Measurements from ENCODE around the gene LRRC36. TPM values are rescaled to one million over a fixed set of nuclear protein-coding genes. Genes with fewer than 3 reads are reported as not detected.

The LRRC36 gene
- total RNA-seq, 1 experiment from 2014 or later = not detected

- ChIA-PET CTCF (interaction anchor here (2.0 kb wide), 1 partner anchor 16 kb away, joined by 7 read pairs; no protein-coding TSS in a partner anchor), POLR2A (no interaction called here), RAD21 (ENCODE audit: low non-redundant PET in 1 of 2, low total read pairs in 2 of 2, uncharacterized antibody in 2 of 2, unreplicated experiment in 2 of 2) (no interaction called here)
- H2AFZ ChIP-seq (ENCODE audit: low read depth, low read length, poor library complexity, severe bottlenecking) = peak overlapping the region; percentile 20
- H3K4me1 ChIP-seq (ENCODE audit: control insufficient read depth in 1 of 2, insufficient read depth in 2 of 2, low read length in 2 of 2) = peaks cover 5 to 16% of the 10 kb centered on the region in 2 experiments
- no peaks in the 10 kb centered on the region for H3K9me3 ChIP-seq (ENCODE audit: control insufficient read depth in 1 of 2, insufficient read depth in 1 of 2, low read depth in 1 of 2, low read length in 2 of 2)
- no peak overlapping the region for H3K9ac ChIP-seq (ENCODE audit: low read length)
- H3K9me2 ChIP-seq (ENCODE audit: insufficient read depth) = no peaks in the 10 kb centered on the region
- intact Hi-C loops (cut with micrococcal nuclease) = no loop called here
- ATAC-seq (no peak), DNase-seq (ENCODE audit: low read depth, low spot score) (no peak)
- no peaks in the 10 kb centered on the region for H3K36me3 ChIP-seq (ENCODE audit: control insufficient read depth in 1 of 2, insufficient read depth in 2 of 2, low read length in 2 of 2)
- no peak overlapping the region for H3K27ac ChIP-seq (ENCODE audit: low read depth, low read length)
- H3K27me3 ChIP-seq (ENCODE audit: insufficient read depth, low read length) = peaks cover 5% of the 10 kb centered on the region
- BruUV-seq (replicated peaks) = no TSS peak
- no peak overlapping the region for H3K4me3 ChIP-seq (replicated peaks in 1 of 2; ENCODE audit: low read depth in 1 of 2, low read length in 2 of 2)
- TF ChIP-seq REST (IDR thresholded peaks at IDR 0.05; ENCODE audit: low read depth) = no peak
- TF ChIP-seq ATF3 (IDR thresholded peaks at IDR 0.05) = no peak
- no peak for TF ChIP-seq CEBPB (IDR thresholded peaks at IDR 0.05; ENCODE audit: low read depth)
- TF ChIP-seq SIN3A (IDR thresholded peaks at IDR 0.05; ENCODE audit: low read depth) = no peak
- TF ChIP-seq RAD21 (IDR thresholded peaks at IDR 0.05; ENCODE audit: low read depth) = no peak
- TF ChIP-seq EGR1 (IDR thresholded peaks at IDR 0.05; ENCODE audit: low read depth) = no peak
- TF ChIP-seq, protein P1, sequence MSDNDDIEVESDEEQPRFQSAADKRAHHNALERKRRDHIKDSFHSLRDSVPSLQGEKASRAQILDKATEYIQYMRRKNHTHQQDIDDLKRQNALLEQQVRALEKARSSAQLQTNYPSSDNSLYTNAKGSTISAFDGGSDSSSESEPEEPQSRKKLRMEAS (IDR thresholded peaks at IDR 0.05) = no peak
- TF ChIP-seq ZNF274 (IDR thresholded peaks at IDR 0.05; ENCODE audit: low read depth, low read length) = no peak
- no peak for TF ChIP-seq ELF1 (IDR thresholded peaks at IDR 0.05; ENCODE audit: borderline replicate concordance, low read depth)
- no peak for TF ChIP-seq SRF (IDR thresholded peaks at IDR 0.05; ENCODE audit: low read depth)
- H3K4me2 ChIP-seq (ENCODE audit: low read length) = no peak overlapping the region
- no peaks in the 10 kb centered on the region for H4K20me1 ChIP-seq (ENCODE audit: insufficient read depth)
- H3K79me2 ChIP-seq (ENCODE audit: insufficient read depth, low read length) = no peaks in the 10 kb centered on the region
Measured at GRCh38 chr16:67364600-67365235, 38.1 kb downstream of the LRRC36 start.
